HG03139 (cell line): ENCODE data around the gene CYSLTR2.

Experiments used
- ATAC-seq: cut with Tn5 transposase; IDR thresholded peaks from one replicate; pipeline ENCODE4 v1.9.1; 2021; ENCODE audit not compliant: unreplicated experiment

CYSLTR2 gene

GRCh38 chr13:48737689-48738088 is 84.0 kb downstream of the CYSLTR2 start:
- no peak for ATAC-seq

GRCh38 chr13:48738311-48738710 is 84.6 kb downstream of the CYSLTR2 start:
- ATAC-seq = no peak

GRCh38 chr13:48739386-48739964 is 85.7 kb downstream of the CYSLTR2 start:
- no peak for ATAC-seq

- no peak for ATAC-seq
Measured at GRCh38 chr13:48741377-48741776, 87.6 kb downstream of the CYSLTR2 start.

- ATAC-seq = no peak
Measured at GRCh38 chr13:48746821-48747220, 93.1 kb downstream of the CYSLTR2 start.

GRCh38 chr13:48748681-48749080 is 95.0 kb downstream of the CYSLTR2 start:
- ATAC-seq = no peak

GRCh38 chr13:48749144-48749543 is 95.4 kb downstream of the CYSLTR2 start:
- no peak for ATAC-seq

- peak; percentile 87 for ATAC-seq
Measured at GRCh38 chr13:48749699-48750473, 96.2 kb downstream of the CYSLTR2 start.

GRCh38 chr13:48750588-48751383 is 97.1 kb downstream of the CYSLTR2 start:
- ATAC-seq = no peak

GRCh38 chr13:48760626-48761025 is 106.9 kb downstream of the CYSLTR2 start:
- no peak for ATAC-seq
